ENCODE measurements around the gene DNMT3A.

GRCh38 chr2:25262288-25262687 is 79.4 kb downstream of the DNMT3A start:
- TF ChIP-seq, protein P1, sequence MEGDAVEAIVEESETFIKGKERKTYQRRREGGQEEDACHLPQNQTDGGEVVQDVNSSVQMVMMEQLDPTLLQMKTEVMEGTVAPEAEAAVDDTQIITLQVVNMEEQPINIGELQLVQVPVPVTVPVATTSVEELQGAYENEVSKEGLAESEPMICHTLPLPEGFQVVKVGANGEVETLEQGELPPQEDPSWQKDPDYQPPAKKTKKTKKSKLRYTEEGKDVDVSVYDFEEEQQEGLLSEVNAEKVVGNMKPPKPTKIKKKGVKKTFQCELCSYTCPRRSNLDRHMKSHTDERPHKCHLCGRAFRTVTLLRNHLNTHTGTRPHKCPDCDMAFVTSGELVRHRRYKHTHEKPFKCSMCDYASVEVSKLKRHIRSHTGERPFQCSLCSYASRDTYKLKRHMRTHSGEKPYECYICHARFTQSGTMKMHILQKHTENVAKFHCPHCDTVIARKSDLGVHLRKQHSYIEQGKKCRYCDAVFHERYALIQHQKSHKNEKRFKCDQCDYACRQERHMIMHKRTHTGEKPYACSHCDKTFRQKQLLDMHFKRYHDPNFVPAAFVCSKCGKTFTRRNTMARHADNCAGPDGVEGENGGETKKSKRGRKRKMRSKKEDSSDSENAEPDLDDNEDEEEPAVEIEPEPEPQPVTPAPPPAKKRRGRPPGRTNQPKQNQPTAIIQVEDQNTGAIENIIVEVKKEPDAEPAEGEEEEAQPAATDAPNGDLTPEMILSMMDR (IDR thresholded peaks at IDR 0.05; ENCODE audit: control extremely low read depth in 1 of 3, insufficient read depth in 1 of 3, low read depth in 1 of 3, low read length in 3 of 3): no peak
- TF ChIP-seq POLR2A (IDR thresholded peaks at IDR 0.05; ENCODE audit: control extremely low read depth in 1 of 2, low read depth in 2 of 2, low read length in 2 of 2) (no peak), EGR1 (IDR thresholded peaks at IDR 0.05; ENCODE audit: borderline replicate concordance, low read depth, low read length) (no peak), E2F6 (IDR thresholded peaks at IDR 0.05) (no peak), HDAC6 (IDR thresholded peaks at IDR 0.05; ENCODE audit: low read depth, low read length) (no peak), SP1 (IDR thresholded peaks at IDR 0.05; ENCODE audit: low read depth, low read length) (no peak)
